Measurements from ENCODE around the gene ZNF581. TPM values are rescaled to one million over a fixed set of nuclear protein-coding genes. Genes with fewer than 3 reads are reported as not detected.

The ZNF581 gene
- total RNA-seq, 1 donor from 2014 or later: 24.7 TPM

DNA sequence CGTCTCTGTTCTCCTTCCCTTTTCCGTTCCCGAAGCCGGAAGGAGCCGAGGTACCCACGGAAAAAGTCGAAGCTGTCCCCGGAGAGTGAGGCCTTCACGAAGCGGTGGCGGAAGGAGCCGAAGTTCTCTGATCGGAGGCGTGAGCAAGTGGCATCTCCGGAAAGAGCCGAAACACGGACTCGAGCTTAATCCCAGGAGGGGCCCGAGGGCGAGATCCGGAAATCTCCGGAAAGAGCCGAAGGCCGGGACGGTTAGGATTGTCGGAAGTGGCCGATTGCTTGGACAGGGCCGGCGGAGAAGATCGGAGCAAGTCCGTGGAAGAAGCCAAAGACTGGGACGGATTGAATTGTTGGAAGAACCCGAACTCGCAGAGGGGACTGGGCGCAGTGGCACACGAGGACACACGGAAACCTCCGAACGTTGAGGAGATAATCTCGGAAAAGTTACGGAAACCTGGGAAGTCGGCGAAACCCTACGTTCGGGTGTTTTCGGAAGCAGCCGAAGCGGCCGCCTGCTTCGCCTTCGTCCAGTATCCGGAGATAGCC lies 10.9 kb downstream of the ZNF581 start:
- peaks cover 3% of the 10 kb centered on the region for H3K36me3 Mint-ChIP-seq (ENCODE audit: low read depth)
- H3K27me3 Mint-ChIP-seq (ENCODE audit: low read depth): no peaks in the 10 kb centered on the region
- no peaks in the 10 kb centered on the region for H3K9me3 Mint-ChIP-seq (ENCODE audit: low read depth)
- TF ChIP-seq, protein P1, sequence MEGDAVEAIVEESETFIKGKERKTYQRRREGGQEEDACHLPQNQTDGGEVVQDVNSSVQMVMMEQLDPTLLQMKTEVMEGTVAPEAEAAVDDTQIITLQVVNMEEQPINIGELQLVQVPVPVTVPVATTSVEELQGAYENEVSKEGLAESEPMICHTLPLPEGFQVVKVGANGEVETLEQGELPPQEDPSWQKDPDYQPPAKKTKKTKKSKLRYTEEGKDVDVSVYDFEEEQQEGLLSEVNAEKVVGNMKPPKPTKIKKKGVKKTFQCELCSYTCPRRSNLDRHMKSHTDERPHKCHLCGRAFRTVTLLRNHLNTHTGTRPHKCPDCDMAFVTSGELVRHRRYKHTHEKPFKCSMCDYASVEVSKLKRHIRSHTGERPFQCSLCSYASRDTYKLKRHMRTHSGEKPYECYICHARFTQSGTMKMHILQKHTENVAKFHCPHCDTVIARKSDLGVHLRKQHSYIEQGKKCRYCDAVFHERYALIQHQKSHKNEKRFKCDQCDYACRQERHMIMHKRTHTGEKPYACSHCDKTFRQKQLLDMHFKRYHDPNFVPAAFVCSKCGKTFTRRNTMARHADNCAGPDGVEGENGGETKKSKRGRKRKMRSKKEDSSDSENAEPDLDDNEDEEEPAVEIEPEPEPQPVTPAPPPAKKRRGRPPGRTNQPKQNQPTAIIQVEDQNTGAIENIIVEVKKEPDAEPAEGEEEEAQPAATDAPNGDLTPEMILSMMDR (IDR thresholded peaks at IDR 0.05): no peak
- H3K4me3 Mint-ChIP-seq (ENCODE audit: unreplicated experiment): peak overlapping the region; percentile 99
- DNase-seq (ENCODE audit: low spot score): peak; percentile 99
- peaks cover 48% of the 10 kb centered on the region for H3K4me1 Mint-ChIP-seq (ENCODE audit: low read depth)
- H3K27ac Mint-ChIP-seq (ENCODE audit: unreplicated experiment): peak overlapping the region; percentile 100

DNA sequence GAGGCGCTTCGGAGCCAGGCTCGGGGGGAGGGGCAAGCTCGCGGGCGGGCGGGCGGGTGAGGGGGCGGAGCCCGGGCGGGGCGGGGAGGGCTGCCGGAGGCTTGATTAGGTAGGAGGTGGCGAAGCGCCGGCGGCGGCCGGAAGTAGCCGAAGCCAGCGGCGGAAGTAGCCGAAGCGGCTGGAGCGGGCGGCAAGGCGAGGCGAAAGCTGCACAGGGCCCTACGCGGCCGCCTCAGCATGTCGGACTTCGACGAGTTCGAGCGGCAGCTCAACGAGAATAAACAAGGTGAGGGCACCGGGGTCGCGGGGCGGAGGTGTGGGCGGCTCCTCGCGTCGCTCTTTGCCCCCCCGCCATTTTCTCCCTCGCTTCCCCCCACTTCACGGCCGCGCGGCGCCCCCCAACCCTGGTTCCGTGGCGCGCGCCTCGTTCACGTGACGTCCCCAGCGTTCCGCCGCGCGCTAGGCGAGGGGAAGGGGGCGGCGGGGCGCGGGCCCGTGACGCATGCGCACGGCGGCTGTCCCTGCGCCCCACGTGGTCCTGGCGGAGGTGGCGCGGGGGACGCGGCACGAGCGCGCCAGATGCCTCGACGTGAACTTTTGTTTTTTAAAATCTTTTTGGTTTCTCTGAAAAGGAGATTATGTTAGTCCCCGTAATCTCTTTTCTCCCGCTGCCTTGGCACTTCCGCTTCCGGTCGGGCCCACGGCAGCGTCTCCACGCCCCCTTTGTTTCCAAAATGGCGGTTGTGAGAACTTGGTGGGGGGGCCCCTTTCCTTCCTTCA lies 11.6 kb downstream of the ZNF581 start, which contains the start of gene U2AF2:
Gene U2AF2, plus strand, starts transcription at position 168 of the 780 bp plus-strand sequence. Its CDS starts 70 bp downstream, at position 238.
- TF ChIP-seq, protein P1 (IDR thresholded peaks at IDR 0.05): peak; percentile 18
- no peaks in the 10 kb centered on the region for H3K27me3 Mint-ChIP-seq (ENCODE audit: low read depth)
- H3K36me3 Mint-ChIP-seq (ENCODE audit: low read depth): peaks cover 3% of the 10 kb centered on the region
- DNase-seq (ENCODE audit: low spot score): peak; percentile 96
- H3K27ac Mint-ChIP-seq (ENCODE audit: unreplicated experiment): peak within 1 kb of the TSS; percentile 100
- H3K4me3 Mint-ChIP-seq (ENCODE audit: unreplicated experiment): peak within 1 kb of the TSS; percentile 99
- peaks cover 47% of the 10 kb centered on the region for H3K4me1 Mint-ChIP-seq (ENCODE audit: low read depth)
- no peaks in the 10 kb centered on the region for H3K9me3 Mint-ChIP-seq (ENCODE audit: low read depth)

- Mint-ChIP-seq H3K4me3 (ENCODE audit: unreplicated experiment) (peak overlapping the region; percentile 99), H3K4me1 (ENCODE audit: low read depth) (peaks cover 41% of the 10 kb centered on the region), H3K27ac (ENCODE audit: unreplicated experiment) (peak overlapping the region; percentile 95), H3K36me3 (ENCODE audit: low read depth) (peaks cover 3% of the 10 kb centered on the region), H3K27me3 (ENCODE audit: low read depth) (no peaks in the 10 kb centered on the region), H3K9me3 (ENCODE audit: low read depth) (no peaks in the 10 kb centered on the region)
- DNase-seq (ENCODE audit: low spot score): no peak
- TF ChIP-seq, protein P1 (IDR thresholded peaks at IDR 0.05): no peak
Measured at GRCh38 chr19:55655648-55656040, 12.2 kb downstream of the ZNF581 start.

DNA sequence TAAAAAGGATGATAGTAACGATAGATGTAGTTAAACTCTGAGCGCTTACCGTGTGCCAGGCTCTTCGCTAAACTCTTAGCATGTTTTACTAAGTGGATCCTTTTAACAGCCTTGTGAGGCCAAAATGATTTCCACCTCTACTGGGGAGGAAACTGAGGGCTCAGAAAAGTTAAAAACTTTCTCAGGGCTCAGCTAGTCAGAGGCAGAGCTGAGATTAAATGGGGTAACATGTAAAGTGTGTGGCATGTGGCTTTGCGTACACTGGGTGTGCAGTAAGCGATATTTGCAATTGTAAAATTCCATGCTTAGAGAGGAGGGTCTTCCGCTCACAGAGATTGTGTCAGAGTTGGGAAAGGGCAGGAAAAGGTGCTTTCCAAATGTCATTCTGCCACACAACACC lies 13.1 kb downstream of the ZNF581 start:
- H3K27me3 Mint-ChIP-seq (ENCODE audit: low read depth): no peaks in the 10 kb centered on the region
- H3K27ac Mint-ChIP-seq (ENCODE audit: unreplicated experiment): peak overlapping the region; percentile 95
- H3K36me3 Mint-ChIP-seq (ENCODE audit: low read depth): no peaks in the 10 kb centered on the region
- no peak for DNase-seq (ENCODE audit: low spot score)
- peaks cover 41% of the 10 kb centered on the region for H3K4me1 Mint-ChIP-seq (ENCODE audit: low read depth)
- no peaks in the 10 kb centered on the region for H3K9me3 Mint-ChIP-seq (ENCODE audit: low read depth)
- H3K4me3 Mint-ChIP-seq (ENCODE audit: unreplicated experiment): peak overlapping the region; percentile 99
- TF ChIP-seq, protein P1 (IDR thresholded peaks at IDR 0.05): no peak

GRCh38 chr19:55656988-55657747 lies 13.7 kb downstream of the ZNF581 start:
- peak overlapping the region; percentile 57 for H3K27ac Mint-ChIP-seq (ENCODE audit: unreplicated experiment)
- H3K4me3 Mint-ChIP-seq (ENCODE audit: unreplicated experiment): peak overlapping the region; percentile 99
- H3K9me3 Mint-ChIP-seq (ENCODE audit: low read depth): no peaks in the 10 kb centered on the region
- peaks cover 5% of the 10 kb centered on the region for H3K36me3 Mint-ChIP-seq (ENCODE audit: low read depth)
- DNase-seq (ENCODE audit: low spot score): no peak
- H3K27me3 Mint-ChIP-seq (ENCODE audit: low read depth): no peaks in the 10 kb centered on the region
- H3K4me1 Mint-ChIP-seq (ENCODE audit: low read depth): peaks cover 39% of the 10 kb centered on the region
- TF ChIP-seq, protein P1 (IDR thresholded peaks at IDR 0.05): no peak
